ENCODE results near the gene FBXW7. TPM values are rescaled to one million over a fixed set of nuclear protein-coding genes. Genes with fewer than 3 reads are reported as not detected.
A peak's percentile ranks its signal among the peaks of the same experiment; 100 is the strongest.

Gene FBXW7, protein sequence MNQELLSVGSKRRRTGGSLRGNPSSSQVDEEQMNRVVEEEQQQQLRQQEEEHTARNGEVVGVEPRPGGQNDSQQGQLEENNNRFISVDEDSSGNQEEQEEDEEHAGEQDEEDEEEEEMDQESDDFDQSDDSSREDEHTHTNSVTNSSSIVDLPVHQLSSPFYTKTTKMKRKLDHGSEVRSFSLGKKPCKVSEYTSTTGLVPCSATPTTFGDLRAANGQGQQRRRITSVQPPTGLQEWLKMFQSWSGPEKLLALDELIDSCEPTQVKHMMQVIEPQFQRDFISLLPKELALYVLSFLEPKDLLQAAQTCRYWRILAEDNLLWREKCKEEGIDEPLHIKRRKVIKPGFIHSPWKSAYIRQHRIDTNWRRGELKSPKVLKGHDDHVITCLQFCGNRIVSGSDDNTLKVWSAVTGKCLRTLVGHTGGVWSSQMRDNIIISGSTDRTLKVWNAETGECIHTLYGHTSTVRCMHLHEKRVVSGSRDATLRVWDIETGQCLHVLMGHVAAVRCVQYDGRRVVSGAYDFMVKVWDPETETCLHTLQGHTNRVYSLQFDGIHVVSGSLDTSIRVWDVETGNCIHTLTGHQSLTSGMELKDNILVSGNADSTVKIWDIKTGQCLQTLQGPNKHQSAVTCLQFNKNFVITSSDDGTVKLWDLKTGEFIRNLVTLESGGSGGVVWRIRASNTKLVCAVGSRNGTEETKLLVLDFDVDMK
- total RNA-seq (2021; fragmentation: NEBNext Ultra II Directional; extraction: Animal tissue kit (Norgen Biotek cat#: 25700)) (26.7 and 28.9 TPM in 2 replicates), polyA plus RNA-seq (2011; rRNA removed) (4.5 and 6.0 TPM in 2 replicates), polyA minus RNA-seq (2011; rRNA and poly(A)+ RNA removed) (19.5 and 23.7 TPM in 2 replicates)
- 8.9 TPM for polyA plus RNA-seq (2011; cell fraction: cytosol; rRNA removed)
- polyA plus RNA-seq (2011; cell fraction: nucleus; rRNA removed): 5.4 TPM
- 13.9 to 28.5 TPM (median 18.1 TPM) in 4 replicates for polyA plus RNA-seq (2012, experiment 1 of 2)
- 2.1 TPM for polyA plus RNA-seq (2012, experiment 2 of 2)
- 11.1 TPM for polyA plus RNA-seq (2013, experiment 1 of 2)
- polyA plus RNA-seq (2013, experiment 2 of 2): 11.7 TPM
- polyA minus RNA-seq (2011; cell fraction: cytosol; rRNA and poly(A)+ RNA removed): 13.4 TPM
- polyA minus RNA-seq (2011; cell fraction: nucleus; rRNA and poly(A)+ RNA removed): 66.2 TPM
- long read RNA-seq, experiment 1, partial matches to known transcripts: 1 of 9 reads
- long read RNA-seq, experiment 1, other reads (novel, unspliced or antisense): 7 of 9 reads
- long read RNA-seq, experiment 2, partial matches to known transcripts: 2 of 2 reads
- long read RNA-seq, experiment 2, other reads (novel, unspliced or antisense): 0 of 2 reads

DNA sequence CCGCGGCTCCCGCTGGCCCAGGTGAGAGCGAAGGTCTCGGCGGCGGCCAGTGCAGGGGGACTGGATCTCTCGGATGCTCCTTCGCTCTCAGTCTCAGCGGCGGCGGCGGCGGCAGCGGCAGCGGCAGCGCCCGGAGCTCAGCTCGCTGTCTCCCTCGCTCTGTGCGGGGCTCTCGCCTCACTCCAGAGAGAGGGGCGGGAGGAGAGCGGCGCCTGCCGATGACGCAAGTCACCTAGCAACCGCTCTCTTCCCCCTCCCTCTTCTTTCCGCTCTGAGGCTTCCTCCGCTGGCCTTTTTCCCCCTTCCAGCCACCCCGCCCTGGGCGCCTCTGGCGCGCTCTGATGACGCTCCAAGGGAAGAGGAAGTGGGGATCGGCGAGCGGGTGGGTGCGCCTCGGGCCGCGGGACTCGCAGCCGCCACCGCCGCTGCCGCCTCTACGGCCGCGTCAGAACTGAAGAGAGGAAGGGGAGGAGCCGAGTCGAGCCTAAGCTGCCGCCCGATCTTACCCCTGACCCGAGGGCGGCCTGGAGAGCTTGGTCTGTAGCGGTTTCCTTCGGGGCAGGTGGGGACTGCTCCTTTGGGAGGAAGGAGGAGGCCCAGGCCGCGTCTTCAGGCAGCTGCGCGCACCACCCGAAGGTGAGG, at the start of gene FBXW7:
FBXW7 (minus strand) TSS at position 190 of the 642 bp plus-strand sequence. CDS start 124,289 bp downstream, outside the sequence.
- H3K27ac ChIP-seq (ENCODE audit: low read depth, low read length): peak within 1 kb of the TSS; percentile 90
- peaks cover 8% of the 10 kb centered on the region for H3K79me1 ChIP-seq (ENCODE audit: low read depth, low read length)
- H3K23ac ChIP-seq (ENCODE audit: insufficient read length): no peak within 1 kb of the TSS
- POLR2A ChIA-PET (ENCODE audit: partially characterized antibody): interaction anchor here (0.6 to 4.0 kb wide), 13 partner anchors 11 to 243 kb away, joined by 3 to 28 read pairs (median 4); partner anchors contain the start of genes ARFIP1 and TIGD4
- CTCF ChIA-PET (ENCODE audit: partially characterized antibody): interaction anchor here (1.1 to 4.2 kb wide), 8 partner anchors 9 to 199 kb away, joined by 3 to 12 read pairs (median 4); no protein-coding TSS in a partner anchor
- H3K36me3 ChIP-seq (ENCODE audit: control insufficient read depth in 2 of 4, insufficient read depth in 4 of 4, low read length in 3 of 4): peaks cover 0 to 5% (median 0%) of the 10 kb centered on the region in 4 experiments; a peak in 1 of 8 replicates
- no peak within 1 kb of the TSS for H3K14ac ChIP-seq (ENCODE audit: insufficient read length)
- H3K18ac ChIP-seq (ENCODE audit: extremely low read depth, low read length): peak within 1 kb of the TSS; percentile 26; the same call in 1 of the 2 replicates
- no peaks in the 10 kb centered on the region for H3K27me3 ChIP-seq (replicated peaks in 1 of 4; ENCODE audit: control insufficient read depth in 3 of 4, extremely low read depth in 1 of 4, insufficient read depth in 3 of 4, low read length in 3 of 4)
- H2AK5ac ChIP-seq (ENCODE audit: low read depth, low read length): no peak within 1 kb of the TSS; the same call in 1 of the 2 replicates
- H2AFZ ChIP-seq (ENCODE audit: low read length): peak within 1 kb of the TSS; percentile 38
- peaks cover 16% of the 10 kb centered on the region in 2 experiments for H4K20me1 ChIP-seq (replicated peaks in 1 of 2; ENCODE audit: control insufficient read depth in 1 of 2, insufficient read depth in 2 of 2, low read length in 2 of 2)
- 0 out of 2 replicates have a peak within 1 kb of the TSS, but pooled peaks have one; percentile 0 for H2BK15ac ChIP-seq (ENCODE audit: low read length)
- FAIRE-seq (no peak), DNase-seq (ENCODE audit: low read depth in 1 of 2, low spot score in 2 of 2) (peak; percentile 93 to 99)
- H3K4ac ChIP-seq (replicated peaks; ENCODE audit: insufficient read length, low read depth, low read length): no peak within 1 kb of the TSS
- H4K8ac ChIP-seq (ENCODE audit: extremely low read depth, insufficient read depth, low read length): peak within 1 kb of the TSS; percentile 98
- 0% methylated on average over 34 of the region's 63 CpGs; no CpG with 5 or more reads in 1 of the 2 experiments for WGBS, 2 experiments (ENCODE audit: extremely low coverage in 1 of 2, insufficient coverage in 1 of 2, insufficient read length in 1 of 2, insufficient replicate concordance in 2 of 2, low coverage in 1 of 2, low lambda C conversion rate in 2 of 2, missing lambda C conversion rate in 1 of 2)
- H2BK5ac ChIP-seq (ENCODE audit: low read depth, low read length): peak within 1 kb of the TSS; percentile 45
- peaks cover 4 to 69% of the 10 kb centered on the region in 2 experiments; a peak in 3 of 4 replicates for H3K79me2 ChIP-seq (ENCODE audit: control insufficient read depth in 1 of 2, insufficient read depth in 2 of 2, low read length in 2 of 2)
- peak within 1 kb of the TSS; percentile 79 for H4K5ac ChIP-seq (ENCODE audit: insufficient read length, low read depth, low read length)
- peak within 1 kb of the TSS; percentile 92 for H4K91ac ChIP-seq (replicated peaks; ENCODE audit: insufficient read length, low read length)
- H3K4me3 ChIP-seq (ENCODE audit: extremely low read depth in 1 of 4, insufficient read depth in 2 of 4, low read depth in 3 of 4, low read length in 4 of 4): peak within 1 kb of the TSS; percentile 84 to 98 (median 92)
- peak within 1 kb of the TSS; percentile 75 to 89 (median 86) for H3K9ac ChIP-seq (replicated peaks in 1 of 4; ENCODE audit: extremely low read depth in 1 of 4, low read depth in 3 of 4, low read length in 3 of 4)
- no peaks in the 10 kb centered on the region for H3K9me3 ChIP-seq (ENCODE audit: insufficient read depth in 2 of 2, low read depth in 1 of 2, low read length in 1 of 2)
- H3K56ac ChIP-seq (replicated peaks; ENCODE audit: insufficient read length, low read depth, low read length): peak within 1 kb of the TSS; percentile 42
- peak within 1 kb of the TSS; percentile 83 to 88 for H3K4me2 ChIP-seq (ENCODE audit: insufficient read depth in 1 of 2, low read depth in 2 of 2, low read length in 2 of 2)
- H2BK20ac ChIP-seq (ENCODE audit: low read length): no peak within 1 kb of the TSS
- peaks cover 0 to 18% (median 6%) of the 10 kb centered on the region in 4 experiments; a peak in 5 of 7 replicates for H3K4me1 ChIP-seq (replicated peaks in 1 of 4; ENCODE audit: control insufficient read depth in 3 of 4, insufficient read depth in 4 of 4, low read length in 3 of 4)
- no peak within 1 kb of the TSS for H2BK120ac ChIP-seq (replicated peaks; ENCODE audit: low read depth, low read length)
- H3K23me2 ChIP-seq (ENCODE audit: low read depth, low read length): no peaks in the 10 kb centered on the region; the same call in 1 of the 2 replicates
- H2BK12ac ChIP-seq (ENCODE audit: low read depth, low read length): 0 out of 2 replicates have a peak within 1 kb of the TSS, but pooled peaks have one; percentile 27
- TF ChIP-seq EGR1 (IDR thresholded peaks at IDR 0.05; ENCODE audit: borderline replicate concordance, low read depth, low read length) (peak; percentile 80), SP2 (IDR thresholded peaks at IDR 0.05; ENCODE audit: low read length) (no peak), POU5F1 (IDR thresholded peaks at IDR 0.05; ENCODE audit: low read depth, low read length) (no peak), EP300 (IDR thresholded peaks at IDR 0.05; ENCODE audit: borderline replicate concordance in 1 of 2, low read depth in 2 of 2, low read length in 2 of 2) (peak in 1 of 2 experiments; percentile 61; a peak in 1 of 3 replicates), CEBPB (IDR thresholded peaks at IDR 0.05; ENCODE audit: low read depth, low read length) (peak; percentile 42; the same call in 1 of the 2 replicates), JUN (IDR thresholded peaks at IDR 0.05; ENCODE audit: low read depth, low read length) (no peak)
